Measurements from ENCODE around the gene MAFF.
A peak's percentile ranks its signal among the peaks of the same experiment; 100 is the strongest.

The MAFF gene

GRCh38 chr22:38262051-38262795 lies 60.4 kb downstream of the MAFF start:
- no peak for TF ChIP-seq POLR2A (IDR thresholded peaks at IDR 0.05; ENCODE audit: low read depth, low read length)
- FAIRE-seq (no peak), DNase-seq (ENCODE audit: insufficient read length, low spot score) (peak; percentile 22)

GRCh38 chr22:38264322-38264843 lies 62.6 kb downstream of the MAFF start:
- DNase-seq (ENCODE audit: insufficient read length, low spot score) (no peak), FAIRE-seq (no peak)
- TF ChIP-seq POLR2A (IDR thresholded peaks at IDR 0.05; ENCODE audit: low read depth, low read length), result no peak

Data from H54 (cell line).